ENCODE data around the gene FBN3.

Gene FBN3

GRCh38 chr19:8093740-8094139 lies 55.7 kb downstream of the FBN3 start:
- TF ChIP-seq CTCF (IDR thresholded peaks at IDR 0.05; ENCODE audit: low read depth, low read length, missing control alignments), result no peak
- DNase-seq (ENCODE audit: low read depth), result no peak
- H3K4me3 ChIP-seq (ENCODE audit: low read depth, low read length), result no peak overlapping the region

GRCh38 chr19:8090950-8091349 lies 58.4 kb downstream of the FBN3 start:
- DNase-seq (ENCODE audit: low read depth), result no peak
- no peak for TF ChIP-seq CTCF (IDR thresholded peaks at IDR 0.05; ENCODE audit: low read depth, low read length, missing control alignments)
- H3K4me3 ChIP-seq (ENCODE audit: low read depth, low read length), result no peak overlapping the region

GRCh38 chr19:8089664-8090601 lies 59.5 kb downstream of the FBN3 start:
- no peak for DNase-seq (ENCODE audit: low read depth)
- H3K4me3 ChIP-seq (ENCODE audit: low read depth, low read length), result no peak overlapping the region
- no peak for TF ChIP-seq CTCF (IDR thresholded peaks at IDR 0.05; ENCODE audit: low read depth, low read length, missing control alignments)

GRCh38 chr19:8088752-8089663 lies 60.4 kb downstream of the FBN3 start:
- DNase-seq (ENCODE audit: low read depth), result no peak
- no peak overlapping the region for H3K4me3 ChIP-seq (ENCODE audit: low read depth, low read length)
- TF ChIP-seq CTCF (IDR thresholded peaks at IDR 0.05; ENCODE audit: low read depth, low read length, missing control alignments), result no peak

- DNase-seq (ENCODE audit: low read depth), result no peak
- H3K4me3 ChIP-seq (ENCODE audit: low read depth, low read length), result no peak overlapping the region
- no peak for TF ChIP-seq CTCF (IDR thresholded peaks at IDR 0.05; ENCODE audit: low read depth, low read length, missing control alignments)
These were observed 61.5 kb downstream of the FBN3 start for GRCh38 chr19:8087876-8088275.

GRCh38 chr19:8086849-8087248 lies 62.5 kb downstream of the FBN3 start:
- no peak overlapping the region for H3K4me3 ChIP-seq (ENCODE audit: low read depth, low read length)
- TF ChIP-seq CTCF (IDR thresholded peaks at IDR 0.05; ENCODE audit: low read depth, low read length, missing control alignments), result no peak
- DNase-seq (ENCODE audit: low read depth), result no peak

Data from GM12864 (cell line).